Peyer's patch (tissue), 4 donors: Measurements from ENCODE around the gene OPTC. TPM values are rescaled to one million over a fixed set of nuclear protein-coding genes. Genes with fewer than 3 reads are reported as not detected.
"Not testable (repeated sequence)": the region's sequence is repeated elsewhere in the genome, so short reads cannot be mapped to it uniquely, and the experiment has no call there.

Experiments
- DNase-seq, 3 donors: peaks; one replicate each; pipeline ENCODE4 v3.0.0-alpha.2; 2017 to 2019
- H3K27ac ChIP-seq, 4 donors: fragments of 200-600 bp; sonication (generic); one replicate each; pipeline ENCODE4 v1.5.1; 2016 to 2019
- H3K27me3 ChIP-seq, 2 donors: fragments of 200-600 bp; sonication (generic); one replicate each; pipeline ENCODE4 v1.5.1; 2019
- H3K36me3 ChIP-seq, 3 donors: fragments of 200-600 bp; sonication (generic); one replicate each; pipeline ENCODE4 v1.5.1; 2016 to 2019
- H3K4me1 ChIP-seq, 4 donors: fragments of 200-600 bp; sonication (generic); one replicate each; pipeline ENCODE4 v1.5.1; 2016 to 2019
- H3K4me3 ChIP-seq, 4 donors: fragments of 200-600 bp; sonication (generic); 1 replicate in 3 of 4; 2 replicates in 1 of 4; pipeline ENCODE4 v1.5.1; 2016 to 2019; ENCODE audit warnings: mild to moderate bottlenecking in 1 of 4
- H3K9me3 ChIP-seq, 4 donors: fragments of 200-600 bp; sonication (generic); one replicate each; pipeline ENCODE4 v1.5.1; 2016 to 2019; ENCODE audit warnings: mild to moderate bottlenecking in 1 of 4
- POLR2A ChIP-seq, 2 donors: fragments of 450-650 bp; IDR thresholded peaks; one replicate each; pipeline ENCODE4 v1.5.1; 2017; ENCODE audit warnings: antibody characterized with exemption in 2 of 2, mild to moderate bottlenecking in 2 of 2, moderate library complexity in 2 of 2
- total RNA-seq, 4 donors: library from RNA; depleted of rRNA; stranded (reverse); fragments of >200 nt; gene quantifications; one replicate each; pipeline ENCODE4 v1.1.0, GENCODE V29; 2016
- TF ChIP-seq, protein P1 (sequence below), 6 experiments: fragments of 450-650 bp in 4 of 6; fragments of 200-600 bp in 2 of 6; sonication (generic) in 1 of 6; IDR thresholded peaks; one replicate each; pipeline ENCODE4 v1.5.1; 2017 to 2019; ENCODE audit warnings: antibody characterized with exemption in 6 of 6, mild to moderate bottlenecking in 3 of 6, moderate library complexity in 1 of 6

Gene OPTC
- total RNA-seq, 4 donors from 2014 or later: not detected

DNA sequence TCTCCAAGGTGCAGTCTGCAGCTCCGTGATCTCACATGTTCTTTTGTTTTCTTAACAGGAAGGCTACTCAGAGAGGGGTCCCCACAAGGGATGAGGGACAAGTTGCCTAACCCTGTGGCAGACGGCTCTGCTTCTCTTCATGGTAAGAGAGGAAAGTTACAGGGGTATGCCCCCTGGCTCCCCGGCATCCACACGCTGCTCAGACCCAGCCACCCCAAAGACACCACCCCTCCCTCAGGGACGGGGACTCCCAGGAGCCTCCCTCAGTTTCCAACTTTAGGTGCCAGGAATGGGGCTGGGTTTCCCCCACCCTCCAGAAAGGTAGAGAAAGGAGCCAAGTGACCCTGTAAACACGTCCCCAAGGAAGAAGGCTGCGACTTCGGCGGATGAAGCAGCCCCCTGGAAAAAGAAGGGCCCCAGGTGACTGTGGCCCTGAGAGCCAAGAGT, 19.7 kb downstream of the OPTC start:
- no peaks in the 10 kb centered on the region for H3K36me3 ChIP-seq
- DNase-seq: no peak
- H3K4me3 ChIP-seq: no peak overlapping the region
- H3K27me3 ChIP-seq: no peaks in the 10 kb centered on the region
- peak overlapping the region in 1 of 4 donors; percentile 67 for H3K27ac ChIP-seq
- H3K9me3 ChIP-seq: no peaks in the 10 kb centered on the region
- TF ChIP-seq, protein P1, sequence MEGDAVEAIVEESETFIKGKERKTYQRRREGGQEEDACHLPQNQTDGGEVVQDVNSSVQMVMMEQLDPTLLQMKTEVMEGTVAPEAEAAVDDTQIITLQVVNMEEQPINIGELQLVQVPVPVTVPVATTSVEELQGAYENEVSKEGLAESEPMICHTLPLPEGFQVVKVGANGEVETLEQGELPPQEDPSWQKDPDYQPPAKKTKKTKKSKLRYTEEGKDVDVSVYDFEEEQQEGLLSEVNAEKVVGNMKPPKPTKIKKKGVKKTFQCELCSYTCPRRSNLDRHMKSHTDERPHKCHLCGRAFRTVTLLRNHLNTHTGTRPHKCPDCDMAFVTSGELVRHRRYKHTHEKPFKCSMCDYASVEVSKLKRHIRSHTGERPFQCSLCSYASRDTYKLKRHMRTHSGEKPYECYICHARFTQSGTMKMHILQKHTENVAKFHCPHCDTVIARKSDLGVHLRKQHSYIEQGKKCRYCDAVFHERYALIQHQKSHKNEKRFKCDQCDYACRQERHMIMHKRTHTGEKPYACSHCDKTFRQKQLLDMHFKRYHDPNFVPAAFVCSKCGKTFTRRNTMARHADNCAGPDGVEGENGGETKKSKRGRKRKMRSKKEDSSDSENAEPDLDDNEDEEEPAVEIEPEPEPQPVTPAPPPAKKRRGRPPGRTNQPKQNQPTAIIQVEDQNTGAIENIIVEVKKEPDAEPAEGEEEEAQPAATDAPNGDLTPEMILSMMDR (IDR thresholded peaks at IDR 0.05): no peak
- TF ChIP-seq POLR2A (IDR thresholded peaks at IDR 0.05): no peak
- peaks cover 0 to 9% (median 0%) of the 10 kb centered on the region in 4 donors for H3K4me1 ChIP-seq

DNA sequence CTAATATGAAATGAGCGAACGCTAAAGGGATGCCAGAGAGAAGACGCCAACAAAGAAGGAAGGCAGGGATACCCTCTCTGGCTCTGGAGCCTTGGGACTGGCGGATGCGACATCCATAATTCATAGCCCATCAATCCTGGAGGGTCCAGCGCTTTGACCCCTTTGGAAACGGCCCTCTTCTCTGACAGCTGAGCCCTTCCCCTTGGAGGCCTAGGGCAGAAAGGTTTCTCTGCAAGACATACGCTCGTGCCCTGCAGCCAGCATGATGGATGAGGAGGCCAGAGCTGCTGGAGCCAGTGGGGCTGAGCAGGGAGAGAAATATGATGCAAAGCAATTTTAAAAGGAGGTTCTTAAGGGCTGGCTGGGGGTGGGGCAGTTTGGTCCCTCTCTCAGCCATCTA, 22.2 kb downstream of the OPTC start:
- Histone ChIP-seq H3K27me3 (no peaks in the 10 kb centered on the region), H3K4me1 (peaks cover 0 to 12% (median 4%) of the 10 kb centered on the region in 4 donors), H3K4me3 (no peak overlapping the region), H3K36me3 (no peaks in the 10 kb centered on the region), H3K9me3 (no peaks in the 10 kb centered on the region), H3K27ac (no peak overlapping the region)
- TF ChIP-seq, protein P1 (IDR thresholded peaks at IDR 0.05): no peak
- TF ChIP-seq POLR2A (IDR thresholded peaks at IDR 0.05): no peak
- no peak for DNase-seq

DNA sequence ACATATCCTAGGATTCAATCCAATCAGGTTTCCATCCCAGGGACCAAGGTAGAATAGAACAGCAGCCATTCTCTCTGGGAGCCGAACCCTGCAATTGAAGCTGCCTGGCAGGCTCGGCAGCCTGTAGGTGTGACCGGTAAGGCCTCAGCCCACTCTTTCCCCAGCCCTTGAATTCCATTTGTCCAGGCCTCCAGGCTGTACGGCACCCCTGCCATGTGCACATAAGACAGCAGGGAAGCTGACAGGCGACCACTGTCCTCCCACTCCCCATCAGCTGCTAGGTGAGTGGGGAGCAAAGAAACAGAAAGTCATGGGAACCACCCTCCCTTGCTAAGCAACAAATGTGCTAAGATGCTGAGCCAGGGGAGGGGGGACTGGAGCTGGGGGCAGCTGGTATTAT, 23.0 kb downstream of the OPTC start:
- DNase-seq: no peak
- no peak overlapping the region for H3K27ac ChIP-seq
- peaks cover 0 to 19% (median 5%) of the 10 kb centered on the region in 4 donors for H3K4me1 ChIP-seq
- no peaks in the 10 kb centered on the region for H3K27me3 ChIP-seq
- H3K4me3 ChIP-seq: no peak overlapping the region
- no peaks in the 10 kb centered on the region for H3K36me3 ChIP-seq
- H3K9me3 ChIP-seq: no peaks in the 10 kb centered on the region
- TF ChIP-seq, protein P1 (IDR thresholded peaks at IDR 0.05): no peak
- TF ChIP-seq POLR2A (IDR thresholded peaks at IDR 0.05): no peak

DNA sequence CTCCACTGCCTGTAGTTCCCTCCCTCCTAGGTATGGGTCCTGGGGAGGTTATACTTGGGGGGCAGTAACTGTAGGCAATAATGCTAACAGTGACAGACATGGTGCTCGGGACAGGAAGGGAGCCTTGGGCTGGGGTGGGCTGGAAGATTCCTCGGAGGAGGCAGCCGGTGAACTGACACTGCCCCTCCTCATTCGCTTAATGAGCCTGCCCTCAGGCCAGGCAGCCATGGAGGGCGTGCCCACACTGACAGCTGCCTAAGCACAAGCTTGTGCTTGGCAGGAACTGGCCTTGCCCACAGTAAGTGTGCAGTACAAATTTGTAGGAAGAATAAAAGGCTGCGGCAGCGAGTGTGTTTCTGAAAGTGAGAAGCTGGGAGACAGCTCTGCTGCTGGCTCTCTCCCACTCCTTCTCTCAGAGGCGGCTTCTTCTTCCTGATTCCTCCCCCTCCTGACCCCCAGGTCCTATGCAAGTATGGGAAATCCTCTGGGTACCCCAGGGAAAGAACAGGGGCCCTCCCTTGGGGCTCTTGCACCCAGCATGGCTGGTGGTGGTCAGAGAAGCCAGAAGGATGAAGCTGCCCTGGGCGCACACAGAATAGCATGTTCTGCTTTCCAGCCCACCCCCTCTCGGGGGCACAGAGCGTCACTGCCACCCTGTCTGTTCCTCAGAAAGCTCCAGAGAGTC, 23.6 kb downstream of the OPTC start:
- H3K27ac ChIP-seq: no peak overlapping the region
- no peak overlapping the region for H3K4me3 ChIP-seq
- peaks cover 0 to 22% (median 5%) of the 10 kb centered on the region in 4 donors for H3K4me1 ChIP-seq
- no peaks in the 10 kb centered on the region for H3K27me3 ChIP-seq
- no peak for DNase-seq
- no peaks in the 10 kb centered on the region for H3K9me3 ChIP-seq
- TF ChIP-seq POLR2A (IDR thresholded peaks at IDR 0.05): no peak
- TF ChIP-seq, protein P1 (IDR thresholded peaks at IDR 0.05): no peak
- no peaks in the 10 kb centered on the region for H3K36me3 ChIP-seq

DNA sequence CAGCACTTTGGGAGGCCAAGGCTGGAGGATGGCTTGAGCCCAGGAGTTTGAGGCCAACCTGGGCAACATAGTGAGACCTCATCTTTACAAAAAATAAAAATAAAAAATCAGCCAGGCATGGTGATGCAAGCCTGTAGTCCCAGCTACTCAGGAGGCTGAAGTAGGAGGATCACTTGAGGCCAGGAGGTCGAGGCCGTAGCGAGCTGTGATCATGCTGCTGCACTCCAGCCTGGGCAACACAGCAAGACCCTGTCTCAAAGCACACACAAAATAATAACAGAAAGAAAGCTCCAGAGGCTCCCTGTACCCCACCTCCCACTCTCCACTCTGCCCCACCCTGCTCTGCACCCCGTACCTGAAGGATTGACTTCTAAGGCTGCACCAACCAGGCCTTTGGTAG, 24.2 kb downstream of the OPTC start:
- H3K4me1 ChIP-seq: peaks cover 0 to 19% (median 5%) of the 10 kb centered on the region in 4 donors
- not testable (repeated sequence) for H3K36me3 ChIP-seq, H3K4me3 ChIP-seq, H3K27me3 ChIP-seq, H3K9me3 ChIP-seq, DNase-seq, H3K27ac ChIP-seq

DNA sequence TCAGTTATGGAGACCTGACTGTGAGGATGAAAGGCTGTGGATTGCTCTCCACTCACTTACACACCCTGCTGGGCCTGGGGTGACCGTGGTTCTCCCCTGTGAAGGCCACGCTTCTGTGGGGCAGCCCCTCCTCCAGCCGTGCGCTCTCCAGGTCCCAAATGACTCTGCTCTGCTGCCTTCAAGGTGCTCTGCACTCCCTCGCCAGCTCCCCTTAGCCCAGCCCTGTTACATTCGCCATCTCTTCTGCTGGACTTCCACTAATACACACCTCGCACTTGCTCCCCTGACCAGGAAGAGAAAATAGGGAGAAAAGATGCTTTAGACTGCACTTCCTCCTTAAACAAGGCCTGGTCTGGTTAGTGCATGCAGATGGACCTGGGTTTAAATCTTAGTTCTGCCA, 24.6 kb downstream of the OPTC start:
- Histone ChIP-seq H3K36me3 (no peaks in the 10 kb centered on the region), H3K27me3 (no peaks in the 10 kb centered on the region), H3K9me3 (no peaks in the 10 kb centered on the region), H3K4me3 (no peak overlapping the region), H3K27ac (no peak overlapping the region), H3K4me1 (peaks cover 0 to 15% (median 5%) of the 10 kb centered on the region in 4 donors)
- no peak for TF ChIP-seq POLR2A (IDR thresholded peaks at IDR 0.05)
- TF ChIP-seq, protein P1 (IDR thresholded peaks at IDR 0.05): no peak
- no peak for DNase-seq
